GM21447 (cell line): ENCODE results near the gene TMEM106C.

Experiments used
- ATAC-seq: cut with Tn5 transposase; IDR thresholded peaks from one replicate; pipeline ENCODE4 v1.9.1; 2021; ENCODE audit not compliant: unreplicated experiment

TMEM106C gene

GRCh38 chr12:47992776-47993175 is 29.4 kb downstream of the TMEM106C start:
- no peak for ATAC-seq

- ATAC-seq = no peak
Observed at GRCh38 chr12:47993491-47993890, 30.1 kb downstream of the TMEM106C start.

GRCh38 chr12:47995981-47996401 is 32.6 kb downstream of the TMEM106C start:
- ATAC-seq = no peak

GRCh38 chr12:47997321-47997720 is 33.9 kb downstream of the TMEM106C start:
- ATAC-seq = no peak

GRCh38 chr12:47999816-48000215 is 36.4 kb downstream of the TMEM106C start:
- ATAC-seq = no peak

DNA sequence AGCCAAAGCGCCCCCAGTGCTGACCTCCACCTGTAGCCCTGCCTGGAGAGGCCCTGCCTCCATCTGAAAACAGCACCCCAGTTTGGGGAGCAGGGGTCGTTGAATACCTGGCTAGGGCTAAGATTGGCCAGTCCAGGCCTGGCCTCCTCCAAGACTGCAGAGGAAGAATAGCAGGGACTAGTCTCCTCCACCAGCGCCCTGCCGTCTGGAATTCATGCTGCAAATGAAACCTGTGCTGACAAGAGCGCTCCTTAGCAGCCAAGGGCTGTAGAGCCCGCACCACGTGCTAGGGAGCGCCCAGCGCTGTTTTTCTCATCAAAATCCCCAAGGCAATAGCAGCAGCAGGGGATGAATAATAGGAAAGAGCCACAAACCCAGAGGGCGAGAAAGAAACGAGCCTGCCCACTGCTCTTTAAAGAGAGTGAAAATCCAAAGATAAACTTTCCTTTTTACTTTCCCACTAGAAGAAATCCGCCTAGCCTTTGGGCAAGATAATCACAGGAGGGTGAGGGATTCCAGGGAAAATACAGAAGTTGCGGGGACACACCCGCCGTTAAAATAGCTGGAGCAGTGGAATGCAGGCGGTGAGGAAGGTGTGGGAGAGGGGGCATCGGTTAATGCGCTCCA is 37.6 kb downstream of the TMEM106C start:
- ATAC-seq = no peak

DNA sequence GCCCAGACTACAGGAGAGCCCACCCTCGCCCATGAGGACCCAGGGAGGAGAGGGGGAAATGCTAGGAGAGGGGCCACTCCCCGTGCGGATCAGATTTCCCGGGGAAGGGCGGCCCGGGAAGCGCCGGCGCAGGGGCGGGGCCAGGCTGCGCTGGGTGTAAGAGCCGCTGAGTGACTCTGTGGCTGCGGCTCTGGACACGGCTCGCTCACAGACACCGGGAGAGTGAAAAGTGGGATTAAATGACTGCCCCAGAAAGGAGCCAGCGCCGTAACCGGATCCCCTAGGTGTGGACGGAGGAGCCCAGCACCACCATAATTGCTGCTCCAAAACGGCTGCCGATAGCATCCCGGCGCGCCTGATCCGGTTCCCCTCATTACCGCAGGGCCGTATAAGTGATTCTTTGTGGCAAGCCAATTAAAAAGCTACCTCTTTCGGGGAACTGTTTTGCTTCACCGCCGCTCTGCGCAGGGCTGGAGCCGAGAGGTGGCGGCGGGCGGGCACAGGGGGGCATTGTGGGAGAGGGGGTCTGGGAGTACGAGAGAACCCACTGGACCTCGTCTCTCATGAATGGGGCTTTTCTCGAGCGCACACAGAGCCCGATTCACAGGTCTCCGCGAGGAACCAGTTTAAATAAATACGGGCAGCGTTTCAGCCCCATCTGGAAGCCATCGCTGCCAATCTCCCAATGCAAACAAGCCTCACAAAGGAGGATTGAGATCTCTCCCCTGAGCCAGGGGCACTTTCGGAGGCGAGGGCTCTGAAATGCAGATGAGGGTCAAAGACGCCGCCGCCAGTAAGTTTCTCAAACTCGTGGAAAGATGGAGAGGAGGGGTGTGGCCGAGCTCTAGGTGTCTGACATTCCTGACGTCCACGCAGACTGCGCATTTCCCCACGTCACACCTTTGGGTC is 38.4 kb downstream of the TMEM106C start:
- ATAC-seq = no peak

GRCh38 chr12:48002414-48002730 is 39.0 kb downstream of the TMEM106C start:
- ATAC-seq = no peak

- ATAC-seq = no peak
Observed at GRCh38 chr12:48002773-48003218, 39.4 kb downstream of the TMEM106C start.

DNA sequence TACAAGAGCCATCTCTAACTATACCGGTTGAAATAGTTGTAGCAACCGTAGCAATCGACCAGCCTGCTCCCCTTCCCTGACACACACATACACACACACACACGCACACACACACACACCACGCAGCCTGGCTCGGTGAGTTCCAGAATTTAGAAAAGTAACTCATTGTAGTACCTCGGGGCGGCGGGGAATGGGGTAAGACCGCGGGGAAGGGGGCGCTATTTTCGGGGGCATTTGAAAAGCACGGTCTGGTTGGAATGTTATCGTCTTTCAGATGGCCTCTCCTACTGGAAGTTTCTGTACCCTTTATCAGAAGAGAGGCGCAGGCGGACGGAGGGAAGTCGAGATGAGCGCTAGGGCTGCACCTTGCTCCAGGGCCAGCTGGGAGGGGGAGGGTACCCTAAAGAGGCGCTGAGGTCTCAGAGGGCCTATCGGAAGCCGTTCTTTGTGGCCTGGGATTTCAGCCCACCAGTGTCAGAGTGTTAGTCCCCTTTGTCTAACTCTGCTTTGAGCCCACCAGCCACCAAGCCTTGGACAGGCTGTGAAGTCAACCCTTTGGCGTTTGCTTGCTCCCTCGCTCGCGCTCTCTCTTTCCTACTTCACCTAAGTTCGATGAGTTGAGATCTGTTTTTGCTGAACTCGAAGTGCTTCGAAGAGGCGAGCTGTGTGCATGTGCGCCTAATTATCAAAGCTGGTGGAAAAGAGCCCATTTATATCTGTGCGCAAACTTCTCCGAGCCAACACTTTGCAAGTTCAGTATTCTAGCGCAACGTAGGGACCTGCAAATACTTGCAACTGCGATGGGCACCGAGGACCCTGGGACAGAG is 40.0 kb downstream of the TMEM106C start:
- ATAC-seq = no peak

GRCh38 chr12:48004053-48004941 is 40.9 kb downstream of the TMEM106C start, which contains the start of gene COL2A1:
COL2A1 (minus strand) TSS chr12:48004476; CDS start chr12:48004321, 155 bp downstream.
- no peak for ATAC-seq

GRCh38 chr12:48005001-48005749 is 41.8 kb downstream of the TMEM106C start:
- no peak for ATAC-seq

GRCh38 chr12:48005750-48006021 is 42.3 kb downstream of the TMEM106C start:
- no peak for ATAC-seq

GRCh38 chr12:48007206-48007605 is 43.8 kb downstream of the TMEM106C start:
- no peak for ATAC-seq

DNA sequence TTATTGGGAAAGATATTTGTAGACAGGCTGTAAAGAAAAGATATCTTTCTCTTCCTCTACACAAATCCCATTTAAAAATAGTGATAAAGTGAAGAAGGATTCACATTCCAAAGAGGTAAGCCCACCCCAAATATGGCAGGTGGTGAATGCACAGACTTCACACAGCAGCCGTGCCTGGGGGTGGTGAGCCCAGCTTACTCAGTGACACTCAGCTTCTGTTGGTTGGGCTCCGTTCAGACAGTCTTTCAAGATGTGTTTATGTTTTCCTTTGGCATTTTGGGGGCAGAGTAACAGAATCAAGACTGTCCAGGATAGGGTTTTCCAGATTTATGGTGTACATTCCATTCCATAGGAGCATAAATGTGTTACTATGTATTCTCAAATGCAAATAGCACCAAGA is 45.0 kb downstream of the TMEM106C start:
- ATAC-seq = no peak

- no peak for ATAC-seq
Observed at GRCh38 chr12:48008950-48009349, 45.6 kb downstream of the TMEM106C start.

- ATAC-seq = no peak
Observed at GRCh38 chr12:48009471-48009870, 46.1 kb downstream of the TMEM106C start.

- no peak for ATAC-seq
Observed at GRCh38 chr12:48010366-48010970, 47.1 kb downstream of the TMEM106C start.

- ATAC-seq = no peak
Observed at GRCh38 chr12:48012070-48012469, 48.7 kb downstream of the TMEM106C start.

- ATAC-seq = no peak
Observed at GRCh38 chr12:48013287-48013686, 49.9 kb downstream of the TMEM106C start.
